CD4-positive, alpha-beta memory T cell (primary cell): ENCODE results near the gene SSBP2. TPM values are rescaled to one million over a fixed set of nuclear protein-coding genes. Genes with fewer than 3 reads are reported as not detected.

Experiments used
- CTCF ChIA-PET: fragments of 350-600 bp; sonication (Branson Sonifier 250); formaldehyde crosslinking; loops from one replicate; lab custom pipeline; 2021; ENCODE audit warnings: inconsistent platforms; ENCODE audit not compliant: partially characterized antibody; lab: Charles Lee
- POLR2A ChIA-PET: fragments of 350-600 bp; sonication (Branson Sonifier 250); formaldehyde crosslinking; loops from one replicate; lab custom pipeline; 2021; ENCODE audit not compliant: partially characterized antibody; lab: Charles Lee
- DNase-seq, 5 donors: peaks; one replicate each; pipeline versions ENCODE4 v3.0.0 to v3.0.0-alpha.2; 2020 to 2022; ENCODE audit warnings: mixed read lengths in 1 of 5
- H3K27ac ChIP-seq: one replicate; pipeline ENCODE4 v1.7.0; 2013; ENCODE audit warnings: low read depth, low read length
- H3K27me3 ChIP-seq: 2 replicates; pipeline ENCODE4 v1.7.0; 2013; ENCODE audit warnings: mild to moderate bottlenecking, low read length, moderate library complexity; ENCODE audit not compliant: insufficient read depth
- H3K36me3 ChIP-seq: 2 replicates; pipeline ENCODE4 v1.7.0; 2013; ENCODE audit warnings: mild to moderate bottlenecking, low read length, moderate library complexity; ENCODE audit not compliant: insufficient read depth
- H3K4me1 ChIP-seq: 2 replicates; pipeline ENCODE4 v1.7.0; 2013; ENCODE audit warnings: mild to moderate bottlenecking, low read length, moderate library complexity; ENCODE audit not compliant: insufficient read depth
- H3K4me3 ChIP-seq, 2 donors: one replicate each; pipeline ENCODE4 v1.7.0; 2013; ENCODE audit warnings: low read length in 2 of 2, mild to moderate bottlenecking in 1 of 2
- H3K9me3 ChIP-seq, 2 donors: one replicate each; pipeline ENCODE4 v1.7.0; 2013; ENCODE audit warnings: low read length in 2 of 2, control low read depth in 1 of 2; ENCODE audit not compliant: control insufficient read depth in 1 of 2
- H3K27ac Mint-ChIP-seq, 7 donors: one replicate each; pipeline ENCODE4 v1.8.0; 2020 to 2021; ENCODE audit warnings: mixed read lengths in 7 of 7, mild to moderate bottlenecking in 6 of 7, inconsistent platforms in 3 of 7, moderate library complexity in 3 of 7
- H3K27me3 Mint-ChIP-seq, 2 donors: one replicate each; pipeline ENCODE4 v1.8.0; 2020 to 2021; ENCODE audit warnings: mixed read lengths in 2 of 2
- H3K36me3 Mint-ChIP-seq, 2 donors: one replicate each; pipeline ENCODE4 v1.8.0; 2020 to 2021; ENCODE audit warnings: mixed read lengths in 2 of 2, inconsistent platforms in 1 of 2, mild to moderate bottlenecking in 1 of 2
- H3K4me1 Mint-ChIP-seq, 4 donors: one replicate each; pipeline ENCODE4 v1.8.0; 2020 to 2021; ENCODE audit warnings: mixed read lengths in 4 of 4, mild to moderate bottlenecking in 1 of 4
- H3K4me3 Mint-ChIP-seq, 8 donors: one replicate each; pipeline ENCODE4 v1.8.0; 2020 to 2021; ENCODE audit warnings: mixed read lengths in 8 of 8, mild to moderate bottlenecking in 7 of 8, moderate library complexity in 6 of 8, inconsistent platforms in 3 of 8
- H3K9me3 Mint-ChIP-seq, 8 donors: one replicate each; pipeline ENCODE4 v1.8.0; 2020 to 2021; ENCODE audit warnings: mixed read lengths in 8 of 8, mild to moderate bottlenecking in 5 of 8, inconsistent platforms in 3 of 8, moderate library complexity in 1 of 8
- intact Hi-C: fragments of 100-400 bp; cut with micrococcal nuclease; formaldehyde crosslinking; loops from one replicate; pipeline ENCODE4 v1.15.1; 2023
- polyA plus RNA-seq, 2 donors: library from polyadenylated mRNA; unstranded; fragments of 300-500 nt; fragmentation: Illumina TruSeq; gene quantifications; one replicate each; pipeline ENCODE4 v1.2.3, GENCODE V29; 2021
- total RNA-seq, 2 experiments: library from RNA; stranded (reverse); gene quantifications; one replicate each; pipeline ENCODE4 v1.2.3, GENCODE V29; 2021

SSBP2 gene
- total and polyA plus RNA-seq, 4 experiments from 2014 or later = 46.4 to 91.7 (median 58.9) TPM

GRCh38 chr5:81755320-81755719 lies 4.4 kb upstream of the SSBP2 start:
- intact Hi-C loops = no loop called here
- H3K4me1 ChIP-seq = peaks cover 13% of the 10 kb centered on the region
- no peaks in the 10 kb centered on the region for H3K9me3 ChIP-seq
- peaks cover 0 to 2% (median 0%) of the 10 kb centered on the region in 8 donors for H3K9me3 Mint-ChIP-seq
- ChIA-PET CTCF (interaction anchor here (3.1 kb wide), 1 partner anchor 96 kb away, joined by 15 read pairs; no protein-coding TSS in a partner anchor), POLR2A (interaction anchor here (1.3 to 2.1 kb wide), 2 partner anchors 24 to 96 kb away, joined by 7 to 11 read pairs; no protein-coding TSS in a partner anchor)
- H3K27me3 ChIP-seq = no peaks in the 10 kb centered on the region
- H3K4me1 Mint-ChIP-seq = peaks cover 4 to 23% (median 18%) of the 10 kb centered on the region in 4 donors
- peaks cover 0 to 4% of the 10 kb centered on the region in 2 donors for H3K36me3 Mint-ChIP-seq
- no peak overlapping the region for H3K4me3 ChIP-seq
- peaks cover 0 to 4% of the 10 kb centered on the region in 2 donors for H3K27me3 Mint-ChIP-seq
- no peak overlapping the region for H3K27ac ChIP-seq
- H3K27ac Mint-ChIP-seq = no peak overlapping the region
- H3K36me3 ChIP-seq = no peaks in the 10 kb centered on the region
- no peak for DNase-seq
- H3K4me3 Mint-ChIP-seq = no peak overlapping the region

- H3K27me3 Mint-ChIP-seq = peaks cover 0 to 4% of the 10 kb centered on the region in 2 donors
- DNase-seq = no peak
- ChIA-PET POLR2A (interaction anchor here (0.7 to 2.1 kb wide), 4 partner anchors 24 to 217 kb away, joined by 3 to 11 read pairs (median 6); partner anchors contain the start of gene ATG10), CTCF (interaction anchor here (0.7 to 3.1 kb wide), 3 partner anchors 25 to 97 kb away, joined by 3 to 15 read pairs (median 4); no protein-coding TSS in a partner anchor)
- peaks cover 2 to 21% (median 15%) of the 10 kb centered on the region in 4 donors for H3K4me1 Mint-ChIP-seq
- peaks cover 0 to 6% of the 10 kb centered on the region in 2 donors for H3K36me3 Mint-ChIP-seq
- no peaks in the 10 kb centered on the region for H3K36me3 ChIP-seq
- no peak overlapping the region for H3K27ac ChIP-seq
- intact Hi-C loops = no loop called here
- no peak overlapping the region for H3K27ac Mint-ChIP-seq
- no peaks in the 10 kb centered on the region for H3K9me3 ChIP-seq
- peaks cover 13% of the 10 kb centered on the region for H3K4me1 ChIP-seq
- H3K27me3 ChIP-seq = no peaks in the 10 kb centered on the region
- H3K9me3 Mint-ChIP-seq = peaks cover 0 to 2% (median 0%) of the 10 kb centered on the region in 8 donors
- no peak overlapping the region for H3K4me3 ChIP-seq
- H3K4me3 Mint-ChIP-seq = no peak overlapping the region
Measured at GRCh38 chr5:81754621-81755020, 3.7 kb upstream of the SSBP2 start.

- intact Hi-C loops = no loop called here
- CTCF ChIA-PET = interaction anchor here (1.2 to 1.4 kb wide), 2 partner anchors 18 to 26 kb away, joined by 3 to 4 read pairs; no protein-coding TSS in a partner anchor
- Mint-ChIP-seq H3K9me3 (peaks cover 0 to 2% (median 0%) of the 10 kb centered on the region in 8 donors), H3K4me1 (peaks cover 8 to 23% (median 20%) of the 10 kb centered on the region in 4 donors), H3K27ac (peak overlapping the region in 2 of 7 donors; percentile 3 to 56), H3K36me3 (peaks cover 0 to 10% of the 10 kb centered on the region in 2 donors), H3K27me3 (peaks cover 0 to 4% of the 10 kb centered on the region in 2 donors), H3K4me3 (peak overlapping the region in 2 of 8 donors; percentile 11 to 33)
- Histone ChIP-seq H3K4me1 (peaks cover 19% of the 10 kb centered on the region), H3K4me3 (no peak overlapping the region), H3K27me3 (no peaks in the 10 kb centered on the region), H3K9me3 (no peaks in the 10 kb centered on the region), H3K36me3 (no peaks in the 10 kb centered on the region), H3K27ac (no peak overlapping the region)
- no peak for DNase-seq
- POLR2A ChIA-PET = interaction anchor here (1.2 to 5.1 kb wide), 3 partner anchors 27 to 98 kb away, joined by 3 to 475 read pairs (median 68); no protein-coding TSS in a partner anchor
Measured at GRCh38 chr5:81753429-81753828, 2.5 kb upstream of the SSBP2 start.

GRCh38 chr5:81752644-81752963 lies 1.7 kb upstream of the SSBP2 start:
- peak overlapping the region in 6 of 8 donors; percentile 63 to 88 (median 73) for H3K4me3 Mint-ChIP-seq
- CTCF ChIA-PET = interaction anchor here (1.2 to 3.3 kb wide), 3 partner anchors 19 to 413 kb away, joined by 4 to 53 read pairs (median 6); no protein-coding TSS in a partner anchor
- intact Hi-C loops = no loop called here
- no peak for DNase-seq
- no peak overlapping the region for H3K27ac ChIP-seq
- peaks cover 0 to 10% of the 10 kb centered on the region in 2 donors for H3K36me3 Mint-ChIP-seq
- H3K4me1 ChIP-seq = peaks cover 20% of the 10 kb centered on the region
- POLR2A ChIA-PET = interaction anchor here (1.2 to 5.1 kb wide), 3 partner anchors 28 to 99 kb away, joined by 3 to 475 read pairs (median 68); no protein-coding TSS in a partner anchor
- no peaks in the 10 kb centered on the region for H3K9me3 ChIP-seq
- H3K27me3 Mint-ChIP-seq = peaks cover 0 to 2% of the 10 kb centered on the region in 2 donors
- peaks cover 11 to 29% (median 25%) of the 10 kb centered on the region in 4 donors for H3K4me1 Mint-ChIP-seq
- no peaks in the 10 kb centered on the region for H3K36me3 ChIP-seq
- H3K27ac Mint-ChIP-seq = peak overlapping the region in 3 of 7 donors; percentile 2 to 98 (median 28)
- no peaks in the 10 kb centered on the region for H3K27me3 ChIP-seq
- H3K9me3 Mint-ChIP-seq = peaks cover 0 to 2% (median 0%) of the 10 kb centered on the region in 8 donors
- H3K4me3 ChIP-seq = no peak overlapping the region

GRCh38 chr5:81751836-81752643 lies 1.1 kb upstream of the SSBP2 start:
- Histone ChIP-seq H3K9me3 (no peaks in the 10 kb centered on the region), H3K4me3 (peak overlapping the region in 1 of 2 donors; percentile 68), H3K4me1 (peaks cover 20% of the 10 kb centered on the region), H3K27ac (peak overlapping the region; percentile 75), H3K27me3 (no peaks in the 10 kb centered on the region), H3K36me3 (no peaks in the 10 kb centered on the region)
- Mint-ChIP-seq H3K4me1 (peaks cover 12 to 33% (median 27%) of the 10 kb centered on the region in 4 donors), H3K27me3 (peaks cover 0 to 2% of the 10 kb centered on the region in 2 donors), H3K27ac (peak overlapping the region; percentile 2 to 98 (median 30)), H3K9me3 (peaks cover 0 to 2% (median 0%) of the 10 kb centered on the region in 8 donors), H3K36me3 (peaks cover 0 to 10% of the 10 kb centered on the region in 2 donors), H3K4me3 (peak overlapping the region; percentile 43 to 95 (median 82))
- ChIA-PET POLR2A (interaction anchor here (0.7 to 5.1 kb wide), 18 partner anchors 11 to 1325 kb away, joined by 3 to 475 read pairs (median 8); partner anchors contain the start of genes ATG10, TMEM167A and XRCC4), CTCF (interaction anchor here (1.0 to 3.3 kb wide), 9 partner anchors 10 to 414 kb away, joined by 3 to 53 read pairs (median 6); no protein-coding TSS in a partner anchor)
- peak in 1 of 5 donors; percentile 8 for DNase-seq
- intact Hi-C loops = loop anchor here (1.0 to 2.0 kb wide), 9 partner anchors 27 to 1325 kb away; partner anchors contain the start of genes RPS23, TMEM167A, XRCC4 and ZCCHC9

- peak overlapping the region in 1 of 2 donors; percentile 68 for H3K4me3 ChIP-seq
- POLR2A ChIA-PET = interaction anchor here (0.6 to 5.1 kb wide), 39 partner anchors 9 to 1519 kb away, joined by 3 to 475 read pairs (median 5); partner anchors contain the start of genes ATG10, RPS23, TMEM167A and XRCC4
- peak overlapping the region; percentile 75 for H3K27ac ChIP-seq
- DNase-seq = peak; percentile 37 to 48 (median 40)
- H3K9me3 ChIP-seq = no peaks in the 10 kb centered on the region
- no peaks in the 10 kb centered on the region for H3K9me3 Mint-ChIP-seq
- H3K4me3 Mint-ChIP-seq = peak overlapping the region; percentile 89 to 97 (median 94)
- no peaks in the 10 kb centered on the region for H3K27me3 ChIP-seq
- CTCF ChIA-PET = interaction anchor here (0.7 to 3.3 kb wide), 20 partner anchors 9 to 449 kb away, joined by 3 to 53 read pairs (median 4); partner anchors contain the start of gene ZCCHC9
- H3K4me1 ChIP-seq = peaks cover 20% of the 10 kb centered on the region
- H3K36me3 ChIP-seq = no peaks in the 10 kb centered on the region
- H3K27me3 Mint-ChIP-seq = peaks cover 0 to 2% of the 10 kb centered on the region in 2 donors
- peaks cover 0 to 10% of the 10 kb centered on the region in 2 donors for H3K36me3 Mint-ChIP-seq
- intact Hi-C loops = loop anchor here (1.0 to 2.0 kb wide), 9 partner anchors 29 to 1327 kb away; partner anchors contain the start of genes RPS23, TMEM167A, XRCC4 and ZCCHC9
- peaks cover 15 to 43% (median 35%) of the 10 kb centered on the region in 4 donors for H3K4me1 Mint-ChIP-seq
- H3K27ac Mint-ChIP-seq = peak overlapping the region; percentile 95 to 98 (median 96)
Measured at GRCh38 chr5:81750308-81751008, 439 bp downstream of the SSBP2 start.
